GM12874 (cell line): Measurements from ENCODE around the gene MUC22.

Source experiments
- CTCF ChIP-seq: IDR thresholded peaks from 2 replicates; pipeline ENCODE4 v1.5.1; 2011; ENCODE audit warnings: low read depth, mild to moderate bottlenecking, control low read depth, low read length, moderate library complexity; ENCODE audit not compliant: insufficient read depth

The MUC22 gene

DNA sequence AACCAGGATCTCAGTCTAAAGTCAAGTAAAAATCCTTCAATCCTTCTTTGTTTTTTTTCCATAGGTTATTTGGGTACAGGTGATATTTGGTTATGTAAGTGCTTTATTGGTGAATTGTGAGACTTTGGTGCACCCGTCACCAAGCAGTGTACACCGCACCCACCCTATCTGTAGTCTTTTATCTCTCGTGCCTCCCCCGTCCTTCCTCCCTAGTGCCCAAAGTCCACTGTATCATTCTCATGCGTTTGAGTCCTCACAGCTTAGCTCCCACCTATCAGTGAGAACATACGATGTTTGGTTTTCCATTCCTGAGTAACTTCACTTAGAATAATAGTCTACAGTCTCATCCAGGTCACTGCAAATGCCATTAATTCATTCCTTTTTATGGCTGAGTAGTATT, 879 bp downstream of the MUC22 start:
- TF ChIP-seq CTCF, result no peak

DNA sequence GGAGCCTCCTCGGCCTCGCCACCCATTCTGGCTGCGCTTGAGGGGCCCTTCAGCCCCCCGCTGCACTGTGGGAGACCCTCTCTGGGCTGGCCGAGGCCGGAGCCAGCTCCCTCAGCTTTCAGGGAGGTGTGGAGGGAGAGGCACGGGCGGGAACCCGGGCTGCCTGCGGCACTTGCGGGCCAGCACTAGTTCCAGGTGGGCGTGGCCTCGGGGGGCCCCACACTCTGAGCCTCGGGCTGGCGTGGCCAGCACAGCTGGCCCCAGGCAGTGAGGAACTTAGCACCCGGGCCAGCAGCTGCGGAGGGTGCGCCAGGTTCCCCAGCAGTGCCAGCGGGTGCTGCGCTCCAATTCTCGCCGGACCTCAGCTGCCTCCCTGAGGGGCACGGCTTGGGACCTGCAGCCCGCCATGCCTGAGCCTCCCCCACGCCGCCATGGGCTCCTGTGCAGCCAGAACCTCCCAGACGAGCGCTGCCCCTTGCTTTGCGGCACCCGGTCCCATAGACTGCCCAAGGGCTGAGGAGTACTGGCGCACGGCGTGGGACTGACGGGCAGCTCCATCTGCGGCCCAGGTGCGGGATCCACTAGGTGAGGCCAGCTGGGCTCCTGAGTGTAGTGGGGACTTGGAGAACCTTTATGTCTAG, 6.5 kb downstream of the MUC22 start:
- TF ChIP-seq CTCF, result no peak

GRCh38 chr6:31020057-31020456, 9.8 kb downstream of the MUC22 start:
- TF ChIP-seq CTCF, result no peak

GRCh38 chr6:31025595-31025994, 15.3 kb downstream of the MUC22 start:
- TF ChIP-seq CTCF, result no peak

- TF ChIP-seq CTCF, result no peak
These were observed 20.8 kb downstream of the MUC22 start for GRCh38 chr6:31031095-31031494.

DNA sequence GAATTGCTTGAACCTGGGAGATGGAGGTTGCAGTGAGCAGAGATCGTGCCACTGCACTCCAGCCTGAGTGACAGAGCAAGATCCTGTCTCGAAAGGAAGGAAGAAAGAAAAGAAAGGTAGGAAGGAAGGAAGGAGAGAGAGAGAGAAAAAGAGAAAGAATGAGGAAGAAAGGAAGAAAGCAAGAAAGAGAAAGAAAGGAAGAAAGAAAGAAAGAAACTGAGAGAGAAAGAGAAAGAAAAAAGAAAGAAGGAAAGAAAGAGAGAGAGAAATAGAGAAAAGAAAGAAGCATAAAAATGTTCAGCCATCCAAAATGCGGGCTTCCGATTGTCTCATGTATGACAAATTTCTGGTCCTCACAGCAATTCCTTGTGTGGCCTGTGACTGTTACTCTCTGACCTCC, 22.8 kb downstream of the MUC22 start:
- no peak for TF ChIP-seq CTCF

GRCh38 chr6:31035862-31036497, 25.7 kb downstream of the MUC22 start:
- TF ChIP-seq CTCF, result no peak
